Stimulated activated CD4-positive, alpha-beta T cell treated with anti-CD3 and anti-CD28 coated beads, TNF-alpha, amount 100 ng/mL, for 1 hour (primary cell): ENCODE measurements around the gene TMC2.
"Not testable (repeated sequence)": the region's sequence is repeated elsewhere in the genome, so short reads cannot be mapped to it uniquely, and the experiment has no call there.

ENCODE experiments used
- DNase-seq, 3 donors: peaks; one replicate each; pipeline ENCODE4 v3.0.0-alpha.2; 2020; ENCODE audit warnings: low read depth in 3 of 3, low spot score in 1 of 3

TMC2 gene

DNA sequence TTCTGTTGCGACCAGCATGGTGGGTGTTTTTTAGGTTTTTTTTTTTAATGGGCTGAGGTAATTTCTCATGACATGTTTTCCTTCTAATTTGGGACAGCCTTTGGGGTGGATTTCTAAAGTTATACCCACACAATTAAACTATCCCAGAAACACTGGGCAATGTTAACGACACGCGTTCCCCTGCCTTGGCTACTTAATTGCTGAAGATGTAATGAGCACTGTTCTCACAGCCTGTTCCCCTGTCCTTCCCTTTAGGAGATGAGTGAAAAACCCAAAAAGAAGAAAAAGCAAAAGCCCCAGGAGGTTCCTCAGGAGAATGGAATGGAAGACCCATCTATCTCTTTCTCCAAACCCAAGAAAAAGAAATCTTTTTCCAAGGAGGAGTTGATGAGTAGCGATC is 121.3 kb downstream of the TMC2 start:
- no peak for DNase-seq

DNA sequence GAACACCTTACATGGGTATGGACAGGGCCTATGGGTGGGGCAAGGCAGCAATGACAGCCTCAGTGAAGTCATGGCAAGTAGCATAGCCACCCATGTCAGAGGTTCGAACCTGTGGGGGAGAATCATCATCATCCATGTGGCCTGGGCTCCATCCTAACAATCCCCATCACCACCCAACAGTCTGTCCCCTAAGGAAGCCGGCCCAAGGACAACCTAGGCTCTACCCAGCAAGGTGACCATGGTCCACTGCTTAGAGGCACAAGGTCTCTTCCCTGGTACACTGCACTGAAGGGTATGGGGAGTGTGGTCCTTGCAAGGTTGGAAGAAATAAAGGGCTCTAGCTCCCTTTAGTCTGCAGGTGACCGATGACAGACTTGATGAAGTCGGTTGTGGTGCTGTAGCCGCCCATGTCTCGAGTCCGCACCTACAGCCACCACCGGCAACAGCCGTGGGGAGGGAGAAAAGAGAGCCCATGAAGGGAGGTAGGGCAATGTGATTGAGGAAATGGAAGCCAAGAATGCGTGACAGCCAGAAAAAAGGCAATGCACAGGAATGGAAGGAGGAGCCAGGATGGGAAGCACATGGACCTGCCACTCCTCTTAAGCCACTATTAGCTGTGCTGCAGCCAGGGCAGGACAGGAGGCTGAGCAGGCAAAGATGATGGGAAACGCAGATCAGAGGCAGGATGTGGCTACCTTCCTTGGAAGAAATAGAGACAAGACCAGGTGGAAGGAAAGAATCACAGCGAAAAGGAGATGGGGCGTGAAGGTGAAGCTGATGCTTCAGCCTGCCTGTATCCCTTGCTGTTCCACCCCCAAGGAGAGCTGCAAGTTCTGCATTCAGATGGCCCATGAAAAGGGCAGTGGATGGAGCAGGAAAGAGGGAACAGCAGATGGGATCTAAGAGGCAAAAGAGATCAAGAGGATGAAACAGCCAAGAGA is 122.3 kb downstream of the TMC2 start:
- no peak for DNase-seq

DNA sequence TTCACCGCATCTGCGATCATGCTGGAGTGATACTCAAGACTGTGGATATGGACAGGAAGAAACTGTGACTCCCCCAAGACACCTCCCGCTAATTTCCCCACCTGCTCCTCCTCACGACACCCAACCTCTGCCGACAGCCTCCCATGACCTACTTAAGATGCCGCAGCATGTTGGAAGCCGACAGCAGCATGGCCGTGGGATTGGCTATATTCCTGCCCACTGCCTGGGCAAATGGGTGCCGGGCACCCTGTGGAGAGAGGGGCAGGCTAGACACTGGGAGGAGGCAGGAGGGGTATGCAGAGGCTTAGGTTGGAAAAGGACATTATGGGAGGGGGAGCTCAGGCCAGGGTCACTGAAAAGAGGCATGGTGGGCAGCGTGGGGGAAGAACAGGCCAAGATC is 123.2 kb downstream of the TMC2 start:
- DNase-seq: no peak

DNA sequence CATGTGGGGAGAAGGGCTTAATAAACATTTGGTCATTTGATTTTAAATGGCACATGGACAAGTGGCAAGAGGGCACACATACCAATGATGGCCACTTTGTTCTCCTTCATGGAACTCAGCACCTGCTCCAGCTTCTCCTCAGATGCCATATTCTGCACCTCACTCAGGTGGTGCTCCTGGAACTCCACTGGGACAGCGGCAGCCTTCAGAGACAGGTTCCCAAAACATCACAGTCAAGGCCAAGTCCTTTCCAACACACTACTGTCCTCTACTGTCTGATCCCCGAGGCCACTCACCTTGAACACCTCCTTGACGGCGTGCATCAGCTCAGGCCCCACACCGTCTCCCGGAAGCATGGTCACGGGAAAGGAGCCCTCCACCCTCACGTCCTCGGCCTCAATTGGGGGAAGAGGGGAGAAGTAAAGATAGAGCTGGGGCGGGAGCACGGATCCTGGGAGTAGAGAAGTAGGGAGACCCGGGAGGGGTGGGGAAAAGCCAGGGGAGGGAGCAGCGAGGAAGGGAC is 127.1 kb downstream of the TMC2 start:
- DNase-seq: no peak

DNA sequence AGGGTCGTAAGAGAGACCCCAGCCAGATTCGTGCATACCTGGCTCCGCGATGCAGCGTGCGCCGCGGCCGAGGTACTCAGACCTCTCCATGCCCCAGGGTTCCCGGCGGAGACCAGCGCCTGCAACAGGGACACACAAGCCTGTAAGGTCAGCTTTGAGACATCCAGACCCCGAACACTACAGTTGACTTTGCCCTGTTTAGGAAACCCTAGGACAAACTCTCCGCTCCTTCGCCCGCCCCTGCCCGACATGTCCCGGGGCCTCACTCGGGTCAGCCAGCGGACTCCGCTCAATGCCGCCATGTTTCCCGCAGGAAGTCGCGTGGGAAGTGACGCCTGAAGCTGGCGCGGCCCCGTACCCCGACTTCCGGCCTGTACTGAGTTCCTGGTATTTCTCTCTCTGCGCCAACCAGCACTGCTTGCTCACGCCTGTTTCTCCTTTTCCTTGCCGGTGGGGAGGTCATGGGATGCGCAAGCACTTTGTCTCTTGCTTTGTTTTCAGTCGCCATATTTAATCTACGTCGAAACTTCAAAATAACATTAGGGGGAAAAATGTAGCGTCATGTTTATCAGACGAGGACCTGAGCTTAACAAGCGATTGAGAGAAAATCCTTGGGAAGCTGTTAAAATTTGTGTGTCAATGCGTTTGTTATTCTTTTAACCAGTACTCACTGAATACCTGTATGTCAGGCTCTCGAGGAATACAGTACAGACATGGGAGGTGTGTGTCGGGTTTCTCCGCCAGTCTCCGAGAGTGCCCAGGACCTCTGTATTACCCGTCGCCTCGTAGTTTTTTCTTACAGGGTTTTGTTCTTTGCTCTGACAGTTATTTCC is 127.7 kb downstream of the TMC2 start, which contains the start of gene IDH3B:
Gene IDH3B, minus strand, starts transcription at position 330 of the 833 bp plus-strand sequence. Its CDS starts 28 bp downstream, at position 302.
- DNase-seq: peak; percentile 60 to 83 (median 78)

DNA sequence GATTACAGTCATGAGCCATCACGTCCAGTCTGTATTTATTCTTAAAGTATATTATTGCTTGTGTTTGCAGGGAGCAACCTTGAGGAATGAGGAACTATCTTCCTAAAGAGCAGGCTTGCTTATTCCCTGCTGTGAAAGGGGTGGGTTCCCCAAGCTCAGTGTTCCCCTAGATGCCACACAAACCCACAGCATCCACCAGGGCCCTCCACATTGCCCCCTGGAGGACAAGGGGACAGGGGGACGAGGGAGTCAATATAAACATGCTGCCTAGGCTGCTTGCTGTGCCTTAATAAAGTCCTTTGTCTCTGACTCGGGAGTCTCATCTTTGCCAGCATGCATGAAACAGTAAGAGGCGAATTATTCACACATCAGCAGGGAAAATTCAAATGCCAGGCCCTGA is 135.6 kb downstream of the TMC2 start:
- DNase-seq: no peak

DNA sequence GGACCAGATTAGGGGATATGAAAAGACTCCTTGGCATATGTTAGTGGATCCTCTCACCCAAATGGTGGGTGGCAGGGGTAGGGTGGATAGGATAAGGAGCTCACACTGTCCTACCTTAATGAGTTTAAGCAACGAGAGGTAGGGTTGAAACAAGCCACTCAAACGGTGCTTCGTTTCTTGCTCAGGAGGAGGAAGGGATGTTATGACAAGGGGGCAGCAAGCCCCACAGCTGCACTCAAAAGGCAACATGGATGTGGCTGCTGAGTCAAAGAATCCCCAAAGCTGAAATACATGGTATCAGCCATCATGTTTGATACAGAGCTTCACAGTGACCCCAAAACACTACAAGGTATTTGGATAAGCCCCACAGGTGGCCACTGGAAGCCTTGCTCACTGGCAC is 136.1 kb downstream of the TMC2 start:
- DNase-seq: no peak

DNA sequence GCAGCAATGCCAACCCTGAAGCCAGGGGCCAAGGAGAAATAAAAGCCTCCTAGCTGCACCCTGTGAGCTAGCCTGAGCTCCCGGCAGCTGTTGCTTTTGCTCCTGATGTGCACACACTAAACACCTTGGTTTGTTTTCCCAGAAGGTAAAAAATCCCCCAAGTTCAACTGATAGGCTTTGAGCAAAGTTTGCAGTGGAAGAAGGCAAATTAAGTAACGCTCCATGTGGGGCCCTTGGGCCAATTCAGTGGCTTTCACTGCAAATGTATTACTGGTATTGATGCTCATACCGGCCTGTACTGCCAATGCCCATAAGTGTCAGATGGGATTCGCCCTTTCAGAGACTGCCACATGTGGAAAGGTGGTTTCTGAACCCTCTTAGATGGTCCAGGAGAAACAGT is 137.1 kb downstream of the TMC2 start:
- no peak for DNase-seq

DNA sequence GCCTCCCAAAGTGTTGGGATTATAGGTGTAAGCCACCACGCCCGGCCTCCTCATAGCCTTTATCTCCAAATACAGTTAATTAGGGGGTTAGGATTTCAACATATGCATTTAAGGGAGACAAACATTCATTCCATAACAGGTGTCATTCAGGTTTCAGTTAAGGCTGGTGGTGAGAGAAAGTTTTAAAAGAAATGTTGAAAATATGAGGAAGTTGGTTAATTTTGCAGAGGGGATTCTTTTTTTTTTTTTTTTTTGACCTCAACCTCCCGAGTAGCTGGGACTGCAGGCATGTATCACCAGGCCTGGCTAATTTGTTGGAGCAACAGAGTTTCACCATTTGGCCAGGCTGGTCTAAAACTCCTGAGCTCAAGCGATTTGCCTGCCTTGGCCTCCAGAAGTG is 143.7 kb downstream of the TMC2 start:
- no peak for DNase-seq

DNA sequence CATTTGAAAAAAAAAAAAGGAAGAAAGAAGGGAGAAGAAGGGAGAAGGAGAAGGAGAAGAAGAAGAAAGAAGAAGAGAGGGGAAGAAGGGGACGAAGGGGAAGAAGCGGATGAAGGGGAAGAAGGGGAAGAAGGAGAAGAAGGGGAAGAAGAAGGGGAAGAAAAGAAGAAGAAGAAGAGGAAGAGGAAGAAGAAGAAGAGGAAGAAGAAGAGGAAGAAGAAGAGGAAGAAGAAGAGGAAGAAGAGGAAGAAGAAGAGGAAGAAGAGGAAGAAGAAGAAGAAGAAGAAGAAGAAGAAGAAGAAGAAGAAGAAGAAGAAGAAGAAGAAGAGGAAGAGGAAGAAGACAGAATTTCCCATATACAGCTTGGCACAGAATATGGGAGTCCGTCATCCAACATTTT is 145.7 kb downstream of the TMC2 start:
- DNase-seq: not testable (repeated sequence)

DNA sequence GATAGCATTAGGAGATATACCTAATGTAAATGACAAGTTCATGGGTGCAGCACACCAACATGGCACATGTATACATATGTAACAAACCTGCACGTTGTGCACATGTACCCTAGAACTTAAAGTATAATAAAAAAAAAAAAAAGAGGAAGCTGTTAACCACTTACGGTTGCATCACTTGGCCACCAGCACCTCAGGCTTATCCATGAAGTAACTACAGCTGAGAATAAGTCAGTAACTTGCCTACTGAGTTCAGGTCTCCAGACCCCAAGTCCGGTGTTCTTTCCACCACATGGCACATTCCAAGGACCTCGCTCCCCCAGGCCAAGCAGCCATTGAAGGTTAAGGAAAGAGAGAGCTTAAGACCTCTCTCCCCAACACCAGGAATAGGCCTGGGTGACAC is 148.4 kb downstream of the TMC2 start:
- DNase-seq: not testable (repeated sequence)

DNA sequence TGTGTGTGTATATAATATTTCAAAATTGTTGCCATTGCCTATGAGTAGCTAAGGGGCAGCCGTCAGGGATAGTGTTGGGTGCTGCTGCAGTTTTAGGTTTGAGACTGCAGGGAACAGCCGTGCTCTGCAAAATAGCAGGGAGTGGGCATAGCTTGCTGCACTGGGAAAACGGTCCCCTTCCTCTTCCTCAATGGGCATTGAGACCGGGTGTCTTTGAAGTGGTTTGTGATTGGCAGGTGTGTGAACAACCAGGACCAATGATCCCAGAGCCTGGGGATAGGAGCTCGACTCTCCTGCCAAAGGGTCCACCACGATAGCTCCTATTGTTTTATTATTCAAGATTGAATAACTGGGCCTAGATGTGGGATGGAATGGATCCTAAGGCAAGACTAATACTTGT is 151.1 kb downstream of the TMC2 start:
- no peak for DNase-seq

DNA sequence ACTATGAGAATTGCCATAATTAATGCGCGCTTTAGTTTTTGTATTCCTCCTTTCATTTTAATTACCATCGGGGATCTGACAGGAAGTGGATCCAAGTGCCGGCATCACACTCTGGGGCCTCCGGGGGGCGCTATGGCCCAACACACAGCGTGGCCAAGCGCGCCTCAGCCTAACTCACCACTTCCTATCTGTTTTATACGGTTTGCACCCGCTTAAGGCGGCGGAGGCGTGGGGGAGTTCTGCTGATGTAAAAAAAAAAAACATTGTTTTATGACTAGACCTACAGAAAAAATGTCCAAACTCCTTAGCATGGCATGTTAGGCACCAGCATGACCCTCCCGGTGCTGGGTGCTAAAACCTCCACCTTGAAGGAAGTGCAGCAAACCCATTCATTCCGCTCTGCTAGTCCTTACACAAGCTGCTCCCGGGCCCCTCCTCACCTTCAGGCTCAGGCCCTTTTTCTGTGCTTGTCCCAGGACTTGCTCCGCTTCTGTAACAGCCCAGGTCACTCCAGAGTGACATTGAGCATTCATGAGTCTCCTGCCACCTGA is 151.7 kb downstream of the TMC2 start:
- peak; percentile 50 to 59 (median 51) for DNase-seq

DNA sequence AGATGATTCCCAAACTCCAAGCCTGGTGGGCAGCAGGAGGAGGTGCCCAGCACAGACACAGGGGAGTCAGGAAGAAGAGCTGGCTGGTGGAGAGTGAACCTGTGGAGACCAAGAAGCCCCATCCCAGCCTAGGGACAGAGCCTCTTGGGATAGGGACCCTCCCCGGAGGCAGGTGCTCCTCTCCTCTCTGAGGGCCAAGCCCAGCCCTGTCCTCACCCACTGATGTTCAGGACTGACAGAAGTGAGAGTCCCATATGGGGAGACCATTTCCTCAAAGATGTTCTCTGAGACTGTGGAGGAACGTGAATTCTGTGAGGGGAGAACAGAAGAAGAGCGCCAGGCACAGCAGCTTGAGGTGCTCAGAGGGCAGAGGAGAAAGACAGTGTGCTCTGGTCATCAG is 153.8 kb downstream of the TMC2 start:
- no peak for DNase-seq

DNA sequence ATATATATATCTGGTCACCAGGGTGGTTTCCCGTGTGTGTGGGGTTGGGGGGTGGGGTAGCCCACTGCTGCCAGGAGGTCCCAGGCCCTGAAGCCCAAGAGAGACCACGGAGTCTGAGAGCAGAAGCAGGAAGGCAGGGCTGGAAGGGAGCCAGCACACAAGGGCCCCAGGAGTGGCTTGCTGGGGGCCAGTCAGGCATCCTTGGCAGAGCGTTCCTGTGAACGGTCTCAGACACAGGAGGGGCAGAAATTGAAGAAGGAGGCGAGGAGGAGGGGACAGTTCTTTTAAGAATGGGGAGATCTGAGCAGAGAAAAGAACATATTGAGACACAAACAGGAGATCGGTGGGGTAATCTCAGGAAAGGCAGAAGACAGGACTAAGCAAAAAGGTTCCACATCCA is 154.3 kb downstream of the TMC2 start:
- no peak for DNase-seq

DNA sequence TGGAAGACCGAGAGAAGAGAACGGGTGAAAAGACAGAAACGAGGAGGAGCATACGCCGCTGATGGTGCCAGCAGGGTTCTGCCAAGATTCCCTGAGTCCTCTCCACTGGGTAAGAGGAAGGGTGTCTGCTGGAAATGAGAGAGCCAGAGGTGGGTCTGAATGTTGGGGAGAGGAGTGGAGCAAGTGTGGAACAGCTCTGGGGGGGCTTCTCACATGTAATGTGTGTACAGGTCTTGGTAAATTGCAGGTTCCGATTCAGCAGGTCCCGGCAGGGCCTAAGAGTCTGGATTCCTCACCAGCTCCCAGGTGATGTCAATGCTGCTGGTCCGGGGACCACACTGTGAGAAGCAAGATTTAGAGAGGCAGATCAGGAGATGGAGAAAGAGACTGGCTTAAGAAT is 154.8 kb downstream of the TMC2 start:
- DNase-seq: no peak
